Gastrocnemius medialis (tissue), 4 donors: ENCODE results near the gene HTR7. TPM values are rescaled to one million over a fixed set of nuclear protein-coding genes. Genes with fewer than 3 reads are reported as not detected.

Experiments used
- ATAC-seq, 2 donors: fragments of 150-250 bp; one replicate each; pipeline ENCODE4 v1.9.1; 2016
- DNase-seq, 2 donors: peaks; one replicate each; pipeline ENCODE4 v3.0.0-alpha.2; 2019
- H3K27ac ChIP-seq, 4 donors: fragments of 200-600 bp; sonication (generic); 1 replicate in 1 of 4; 2 replicates in 3 of 4; pipeline ENCODE4 v1.5.1; 2016 to 2018; ENCODE audit warnings: mild to moderate bottlenecking in 2 of 4, moderate library complexity in 1 of 4
- H3K27me3 ChIP-seq, 3 donors: fragments of 200-600 bp; sonication (generic) in 2 of 3; 1 replicate in 1 of 3; 2 replicates in 2 of 3; pipeline versions ENCODE4 v1.5.1 to v1.6.0; 2016 to 2019; ENCODE audit warnings: mild to moderate bottlenecking in 1 of 3, moderate library complexity in 1 of 3
- H3K36me3 ChIP-seq, 2 donors: fragments of 200-600 bp; sonication (generic) in 1 of 2; one replicate each; pipeline ENCODE4 v1.5.1; 2017 to 2018
- H3K4me1 ChIP-seq, 2 donors: fragments of 200-600 bp; sonication (generic) in 1 of 2; one replicate each; pipeline ENCODE4 v1.5.1; 2016 to 2017; ENCODE audit warnings: mild to moderate bottlenecking in 2 of 2
- H3K4me3 ChIP-seq, 4 donors: fragments of 200-600 bp; sonication (generic) in 3 of 4; 1 replicate in 1 of 4; 2 replicates in 3 of 4; pipeline ENCODE4 v1.5.1; 2016 to 2019; ENCODE audit warnings: mild to moderate bottlenecking in 2 of 4
- H3K9me3 ChIP-seq, 3 donors: fragments of 200-600 bp; sonication (generic) in 2 of 3; 1 replicate in 1 of 3; 2 replicates in 2 of 3; pipeline ENCODE4 v1.5.1; 2016 to 2019
- CTCF ChIP-seq, 5 experiments: fragments of 450-650 bp in 3 of 5; fragments of 200-600 bp in 2 of 5; sonication (generic) in 2 of 5; IDR thresholded peaks in 4 of 5; conservative IDR thresholded peaks in 1 of 5; 1 replicate in 4 of 5; 2 replicates in 1 of 5; pipeline ENCODE4 v1.5.1; 2016 to 2019; ENCODE audit warnings: antibody characterized with exemption in 5 of 5, mild to moderate bottlenecking in 3 of 5, moderate library complexity in 3 of 5
- POLR2A ChIP-seq, 2 donors: fragments of 450-650 bp; IDR thresholded peaks; one replicate each; pipeline ENCODE4 v1.6.1; 2017; ENCODE audit warnings: antibody characterized with exemption in 2 of 2, mild to moderate bottlenecking in 2 of 2, moderate library complexity in 2 of 2
- in situ Hi-C, 4 donors: fragments of 200-750 bp; cut with MboI; loops; one replicate each; pipeline versions ENCODE4 v1.15.0 to v1.8.0; 2017; ENCODE audit warnings: low sequenced_read_pairs in 4 of 4
- intact Hi-C: fragments of 100-400 bp; cut with DNase I; formaldehyde crosslinking; loops from one replicate; pipeline ENCODE4 v1.15.1; 2023; ENCODE audit warnings: low total_unique reads
- total RNA-seq, 4 donors: library from RNA; depleted of rRNA; stranded (reverse); fragments of >200 nt; gene quantifications; one replicate each; pipeline versions ENCODE4 v1.1.0 to v1.2.3, GENCODE V29; 2016

The HTR7 gene
- total RNA-seq, 4 donors from 2014 or later: 0.61 to 1.2 (median 0.85) TPM; not detected in 1

GRCh38 chr10:90734415-90734814, 123.4 kb downstream of the HTR7 start:
- H3K36me3 ChIP-seq: no peaks in the 10 kb centered on the region
- H3K4me1 ChIP-seq: no peaks in the 10 kb centered on the region
- TF ChIP-seq POLR2A (IDR thresholded peaks at IDR 0.05) (no peak), CTCF (IDR thresholded peaks at IDR 0.05 in 4 of 5, conservative IDR thresholded peaks at IDR 0.05 in 1 of 5) (no peak)
- H3K27ac ChIP-seq: no peak overlapping the region
- intact Hi-C loops (no loop called here), in situ Hi-C loops (no loop called here)
- DNase-seq (no peak), ATAC-seq (no peak)
- no peaks in the 10 kb centered on the region for H3K9me3 ChIP-seq
- no peak overlapping the region for H3K4me3 ChIP-seq
- no peaks in the 10 kb centered on the region for H3K27me3 ChIP-seq

DNA sequence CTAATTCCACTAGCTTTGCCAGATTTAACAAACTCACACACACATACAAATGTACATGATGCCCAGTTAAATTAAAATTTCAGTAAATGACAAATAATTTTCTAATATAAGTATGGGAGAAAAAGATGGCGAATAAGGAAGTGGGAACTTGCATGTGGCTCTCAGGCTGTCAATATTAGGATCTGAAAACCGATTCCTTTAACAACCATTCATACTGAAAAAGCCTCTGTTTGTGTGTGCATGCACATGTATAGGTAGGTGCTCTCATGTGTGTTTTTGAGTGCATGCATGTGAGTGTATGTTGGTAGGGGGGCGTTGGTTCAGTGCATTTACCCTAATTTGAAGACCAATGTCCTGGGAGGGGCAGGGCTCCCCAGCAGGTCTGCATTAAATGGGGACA, 125.3 kb downstream of the HTR7 start:
- no peak for TF ChIP-seq POLR2A (IDR thresholded peaks at IDR 0.05)
- no peak for TF ChIP-seq CTCF (IDR thresholded peaks at IDR 0.05 in 4 of 5, conservative IDR thresholded peaks at IDR 0.05 in 1 of 5)
- H3K9me3 ChIP-seq: no peaks in the 10 kb centered on the region
- no peak for DNase-seq
- no peaks in the 10 kb centered on the region for H3K36me3 ChIP-seq
- no peaks in the 10 kb centered on the region for H3K4me1 ChIP-seq
- no peaks in the 10 kb centered on the region for H3K27me3 ChIP-seq
- no peak overlapping the region for H3K4me3 ChIP-seq
- intact Hi-C loops: no loop called here
- no peak overlapping the region for H3K27ac ChIP-seq
- ATAC-seq: no peak
- in situ Hi-C loops: no loop called here

DNA sequence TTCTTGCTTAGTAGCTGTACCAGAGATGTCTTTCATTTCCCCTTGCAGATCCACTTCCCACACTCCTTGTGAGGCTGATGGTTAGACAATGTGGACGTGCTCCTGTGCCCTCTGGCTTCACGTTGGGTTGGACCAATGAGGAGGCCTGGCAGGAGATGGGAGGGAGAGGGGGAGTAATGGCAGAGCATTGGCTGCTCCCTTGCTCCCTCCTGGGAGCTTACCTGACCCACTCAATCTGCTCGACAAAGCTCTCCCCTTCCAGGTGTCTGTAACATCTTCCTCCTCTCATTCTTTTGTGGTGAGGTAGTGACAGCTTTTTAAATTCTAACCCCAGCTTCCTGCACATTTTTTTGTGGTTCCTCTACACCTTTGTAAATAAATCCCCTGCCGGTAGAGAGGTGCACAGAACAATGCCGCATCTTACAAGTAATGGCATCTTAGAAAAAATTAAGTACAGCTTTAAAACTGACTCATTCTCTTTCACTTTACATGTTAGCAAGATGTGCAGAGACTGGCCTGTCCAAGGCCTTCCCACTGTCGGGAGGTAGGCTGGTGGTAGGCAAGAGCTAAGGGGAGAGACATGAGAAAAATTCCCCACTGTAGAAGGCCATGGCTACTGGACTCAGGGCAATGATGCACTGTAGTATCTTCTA, 134.3 kb downstream of the HTR7 start:
- intact Hi-C loops (no loop called here), in situ Hi-C loops (no loop called here)

DNA sequence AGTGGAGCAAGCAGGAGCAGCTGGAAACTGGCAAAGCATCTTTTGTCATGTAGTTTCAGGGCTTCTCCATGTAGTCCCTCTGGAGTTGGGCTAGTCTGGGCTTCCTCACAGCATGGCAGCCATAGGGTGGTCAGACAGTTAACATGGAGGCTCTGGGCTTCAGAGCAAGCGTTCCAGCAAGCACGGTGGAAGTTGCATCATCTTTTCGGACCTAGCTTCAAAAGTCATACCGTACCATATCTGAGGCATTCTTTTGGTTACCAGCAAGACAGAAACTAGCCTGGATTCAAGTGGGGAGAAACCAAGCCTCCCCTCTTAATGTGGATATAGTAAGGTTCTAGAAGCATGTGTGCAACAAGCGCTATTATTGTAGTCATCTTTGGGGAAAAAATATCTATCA, 135.0 kb downstream of the HTR7 start:
- no peak for ATAC-seq
- in situ Hi-C loops: no loop called here
- H3K27ac ChIP-seq: no peak overlapping the region
- no peak overlapping the region for H3K4me3 ChIP-seq
- H3K4me1 ChIP-seq: no peaks in the 10 kb centered on the region
- H3K36me3 ChIP-seq: no peaks in the 10 kb centered on the region
- intact Hi-C loops: no loop called here
- no peaks in the 10 kb centered on the region for H3K9me3 ChIP-seq
- DNase-seq: no peak
- TF ChIP-seq POLR2A (IDR thresholded peaks at IDR 0.05) (no peak), CTCF (IDR thresholded peaks at IDR 0.05 in 4 of 5, conservative IDR thresholded peaks at IDR 0.05 in 1 of 5) (no peak)
- H3K27me3 ChIP-seq: no peaks in the 10 kb centered on the region

More for the DNA sequence above, 134.3 kb downstream of the HTR7 start:
- ATAC-seq: no peak
- no peaks in the 10 kb centered on the region for H3K9me3 ChIP-seq
- no peaks in the 10 kb centered on the region for H3K36me3 ChIP-seq
- no peaks in the 10 kb centered on the region for H3K27me3 ChIP-seq
- H3K4me3 ChIP-seq: no peak overlapping the region
- DNase-seq: no peak
- no peak overlapping the region for H3K27ac ChIP-seq
- H3K4me1 ChIP-seq: no peaks in the 10 kb centered on the region
- TF ChIP-seq POLR2A (IDR thresholded peaks at IDR 0.05): no peak
- no peak for TF ChIP-seq CTCF (IDR thresholded peaks at IDR 0.05 in 4 of 5, conservative IDR thresholded peaks at IDR 0.05 in 1 of 5)

DNA sequence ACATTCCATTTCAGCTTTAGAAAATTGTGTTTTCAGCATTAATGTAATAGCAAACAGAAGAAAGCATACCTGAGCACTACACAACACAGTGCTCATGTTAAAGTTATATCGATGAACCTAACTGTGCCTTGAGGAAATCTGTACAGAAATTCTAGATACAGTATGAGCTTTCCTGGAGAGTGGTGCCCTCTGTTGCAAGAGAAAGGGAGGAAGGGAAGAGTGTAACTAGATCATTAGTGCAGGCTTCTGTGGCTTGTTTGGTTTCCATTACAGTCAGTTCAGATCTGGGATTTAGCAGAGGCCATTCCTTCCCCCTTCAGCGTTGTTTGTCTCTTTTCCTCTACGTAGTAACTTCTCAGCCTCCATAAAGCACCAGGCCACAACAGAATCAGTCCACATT, 139.7 kb downstream of the HTR7 start:
- H3K27me3 ChIP-seq: no peaks in the 10 kb centered on the region
- TF ChIP-seq POLR2A (IDR thresholded peaks at IDR 0.05) (no peak), CTCF (IDR thresholded peaks at IDR 0.05 in 4 of 5, conservative IDR thresholded peaks at IDR 0.05 in 1 of 5) (no peak)
- no peaks in the 10 kb centered on the region for H3K36me3 ChIP-seq
- no peak overlapping the region for H3K27ac ChIP-seq
- no peak overlapping the region for H3K4me3 ChIP-seq
- intact Hi-C loops: no loop called here
- H3K9me3 ChIP-seq: no peaks in the 10 kb centered on the region
- no peak for ATAC-seq
- H3K4me1 ChIP-seq: no peaks in the 10 kb centered on the region
- in situ Hi-C loops: no loop called here
- no peak for DNase-seq
